GM23338 (cell line): ENCODE data around the gene SLC16A12.

Experiments
- EZH2 ChIP-seq: fragments of 200-600 bp; sonication (generic); IDR thresholded peaks from one replicate; pipeline ENCODE4 v1.8.0; 2017; ENCODE audit warnings: antibody characterized with exemption, mild to moderate bottlenecking, low read depth; ENCODE audit not compliant: unreplicated experiment
- EZH2phosphoT487 ChIP-seq: fragments of 200-600 bp; sonication (generic); IDR thresholded peaks from one replicate; pipeline ENCODE4 v1.8.1; 2018; ENCODE audit warnings: antibody characterized with exemption; ENCODE audit not compliant: unreplicated experiment
- TF ChIP-seq, protein P1 (sequence below), 2 experiments: fragments of 200-600 bp in 1 of 2; sonication (generic) in 1 of 2; conservative IDR thresholded peaks; 2 replicates each; pipeline versions ENCODE4 v1.5.1 to v1.6.1; 2016 to 2017; ENCODE audit warnings: antibody characterized with exemption in 2 of 2, low read depth in 2 of 2, mild to moderate bottlenecking in 2 of 2, moderate library complexity in 1 of 2
- TF ChIP-seq, protein P2 (sequence below): IDR thresholded peaks from one replicate; pipeline ENCODE4 v1.6.1; 2018; ENCODE audit warnings: antibody characterized with exemption; ENCODE audit not compliant: unreplicated experiment

DNA sequence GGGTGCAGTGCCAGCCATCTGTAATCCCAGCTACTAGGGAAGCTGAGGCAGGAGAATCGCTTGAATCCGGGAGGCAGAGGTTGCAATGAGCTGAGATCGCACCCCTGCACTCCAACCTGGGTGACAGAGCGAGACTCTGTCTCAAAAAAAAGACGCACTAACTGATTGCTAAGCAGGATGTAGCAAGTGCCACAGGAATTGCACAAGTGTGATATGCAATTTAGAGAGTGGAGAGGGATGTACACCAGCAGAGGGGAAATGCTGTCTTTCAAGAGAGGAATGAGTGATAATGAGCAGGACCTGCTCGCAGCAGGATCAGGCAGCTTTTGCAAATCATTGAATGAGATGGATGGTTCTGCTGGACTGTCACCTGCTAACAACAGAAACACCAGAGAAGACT, 13.3 kb upstream of the SLC16A12 start:
- TF ChIP-seq, protein P1, sequence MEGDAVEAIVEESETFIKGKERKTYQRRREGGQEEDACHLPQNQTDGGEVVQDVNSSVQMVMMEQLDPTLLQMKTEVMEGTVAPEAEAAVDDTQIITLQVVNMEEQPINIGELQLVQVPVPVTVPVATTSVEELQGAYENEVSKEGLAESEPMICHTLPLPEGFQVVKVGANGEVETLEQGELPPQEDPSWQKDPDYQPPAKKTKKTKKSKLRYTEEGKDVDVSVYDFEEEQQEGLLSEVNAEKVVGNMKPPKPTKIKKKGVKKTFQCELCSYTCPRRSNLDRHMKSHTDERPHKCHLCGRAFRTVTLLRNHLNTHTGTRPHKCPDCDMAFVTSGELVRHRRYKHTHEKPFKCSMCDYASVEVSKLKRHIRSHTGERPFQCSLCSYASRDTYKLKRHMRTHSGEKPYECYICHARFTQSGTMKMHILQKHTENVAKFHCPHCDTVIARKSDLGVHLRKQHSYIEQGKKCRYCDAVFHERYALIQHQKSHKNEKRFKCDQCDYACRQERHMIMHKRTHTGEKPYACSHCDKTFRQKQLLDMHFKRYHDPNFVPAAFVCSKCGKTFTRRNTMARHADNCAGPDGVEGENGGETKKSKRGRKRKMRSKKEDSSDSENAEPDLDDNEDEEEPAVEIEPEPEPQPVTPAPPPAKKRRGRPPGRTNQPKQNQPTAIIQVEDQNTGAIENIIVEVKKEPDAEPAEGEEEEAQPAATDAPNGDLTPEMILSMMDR (conservative IDR thresholded peaks at IDR 0.05; ENCODE audit: low read depth in 2 of 2) = no peak
- TF ChIP-seq, protein P2, sequence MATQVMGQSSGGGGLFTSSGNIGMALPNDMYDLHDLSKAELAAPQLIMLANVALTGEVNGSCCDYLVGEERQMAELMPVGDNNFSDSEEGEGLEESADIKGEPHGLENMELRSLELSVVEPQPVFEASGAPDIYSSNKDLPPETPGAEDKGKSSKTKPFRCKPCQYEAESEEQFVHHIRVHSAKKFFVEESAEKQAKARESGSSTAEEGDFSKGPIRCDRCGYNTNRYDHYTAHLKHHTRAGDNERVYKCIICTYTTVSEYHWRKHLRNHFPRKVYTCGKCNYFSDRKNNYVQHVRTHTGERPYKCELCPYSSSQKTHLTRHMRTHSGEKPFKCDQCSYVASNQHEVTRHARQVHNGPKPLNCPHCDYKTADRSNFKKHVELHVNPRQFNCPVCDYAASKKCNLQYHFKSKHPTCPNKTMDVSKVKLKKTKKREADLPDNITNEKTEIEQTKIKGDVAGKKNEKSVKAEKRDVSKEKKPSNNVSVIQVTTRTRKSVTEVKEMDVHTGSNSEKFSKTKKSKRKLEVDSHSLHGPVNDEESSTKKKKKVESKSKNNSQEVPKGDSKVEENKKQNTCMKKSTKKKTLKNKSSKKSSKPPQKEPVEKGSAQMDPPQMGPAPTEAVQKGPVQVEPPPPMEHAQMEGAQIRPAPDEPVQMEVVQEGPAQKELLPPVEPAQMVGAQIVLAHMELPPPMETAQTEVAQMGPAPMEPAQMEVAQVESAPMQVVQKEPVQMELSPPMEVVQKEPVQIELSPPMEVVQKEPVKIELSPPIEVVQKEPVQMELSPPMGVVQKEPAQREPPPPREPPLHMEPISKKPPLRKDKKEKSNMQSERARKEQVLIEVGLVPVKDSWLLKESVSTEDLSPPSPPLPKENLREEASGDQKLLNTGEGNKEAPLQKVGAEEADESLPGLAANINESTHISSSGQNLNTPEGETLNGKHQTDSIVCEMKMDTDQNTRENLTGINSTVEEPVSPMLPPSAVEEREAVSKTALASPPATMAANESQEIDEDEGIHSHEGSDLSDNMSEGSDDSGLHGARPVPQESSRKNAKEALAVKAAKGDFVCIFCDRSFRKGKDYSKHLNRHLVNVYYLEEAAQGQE = no peak
- TF ChIP-seq EZH2 (no peak), EZH2phosphoT487 (no peak)
